ENCODE measurements around the gene GXYLT2.

- no peak for TF ChIP-seq REST (IDR thresholded peaks at IDR 0.05; ENCODE audit: insufficient read depth in 1 of 2, low read depth in 2 of 2, low read length in 2 of 2)
- TF ChIP-seq FOXP2 (optimal IDR thresholded peaks at IDR 0.05; ENCODE audit: borderline replicate concordance, extremely low read depth, extremely low read length, insufficient read depth): no peak
- TF ChIP-seq POLR2AphosphoS5 (IDR thresholded peaks at IDR 0.05; ENCODE audit: low read depth, low read length): no peak
- TF ChIP-seq SIN3A (IDR thresholded peaks at IDR 0.05; ENCODE audit: borderline replicate concordance, insufficient read depth, low read length): no peak
- no peak for TF ChIP-seq TAF1 (IDR thresholded peaks at IDR 0.05; ENCODE audit: borderline replicate concordance, insufficient read depth, low read length)
Measured at GRCh38 chr3:72944696-72945095, 56.9 kb downstream of the GXYLT2 start.
